RWPE1 (cell line): ENCODE measurements around the gene VWA8.
A peak's percentile ranks its signal among the peaks of the same experiment; 100 is the strongest.
"Not testable (repeated sequence)": the region's sequence is repeated elsewhere in the genome, so short reads cannot be mapped to it uniquely, and the experiment has no call there.

Source experiments
- CTCF ChIA-PET: fragments of 350-600 bp; sonication (Branson Sonifier 250); formaldehyde crosslinking; extraction: SDS; loops from one replicate; lab custom pipeline; 2021; lab: Yijun Ruan, JAX
- POLR2A ChIA-PET: fragments of 400-600 bp; formaldehyde crosslinking; extraction: SDS; loops from one replicate; lab custom pipeline; 2020; ENCODE audit warnings: antibody characterized with exemption; ENCODE audit not compliant: low non-redundant PET; lab: Yijun Ruan, JAX
- DNase-seq: peaks from one replicate; pipeline ENCODE4 v3.0.0; 2012; ENCODE audit warnings: low spot score
- H3K27ac ChIP-seq: fragments of 450-650 bp; 2 replicates; pipeline ENCODE4 v1.5.1; 2017
- CTCF ChIP-seq: fragments of 450-650 bp; conservative IDR thresholded peaks from 2 replicates; pipeline ENCODE4 v1.5.1; 2017; ENCODE audit warnings: low read depth, mild to moderate bottlenecking

Gene VWA8

GRCh38 chr13:41547251-41548000 is 413.5 kb downstream of the VWA8 start:
- H3K27ac ChIP-seq = no peak overlapping the region
- no peak for DNase-seq
- CTCF ChIA-PET = interaction anchor here (0.8 kb wide), 1 partner anchor 13 kb away, joined by 5 read pairs; no protein-coding TSS in a partner anchor
- POLR2A ChIA-PET = no interaction called here
- no peak for TF ChIP-seq CTCF

DNA sequence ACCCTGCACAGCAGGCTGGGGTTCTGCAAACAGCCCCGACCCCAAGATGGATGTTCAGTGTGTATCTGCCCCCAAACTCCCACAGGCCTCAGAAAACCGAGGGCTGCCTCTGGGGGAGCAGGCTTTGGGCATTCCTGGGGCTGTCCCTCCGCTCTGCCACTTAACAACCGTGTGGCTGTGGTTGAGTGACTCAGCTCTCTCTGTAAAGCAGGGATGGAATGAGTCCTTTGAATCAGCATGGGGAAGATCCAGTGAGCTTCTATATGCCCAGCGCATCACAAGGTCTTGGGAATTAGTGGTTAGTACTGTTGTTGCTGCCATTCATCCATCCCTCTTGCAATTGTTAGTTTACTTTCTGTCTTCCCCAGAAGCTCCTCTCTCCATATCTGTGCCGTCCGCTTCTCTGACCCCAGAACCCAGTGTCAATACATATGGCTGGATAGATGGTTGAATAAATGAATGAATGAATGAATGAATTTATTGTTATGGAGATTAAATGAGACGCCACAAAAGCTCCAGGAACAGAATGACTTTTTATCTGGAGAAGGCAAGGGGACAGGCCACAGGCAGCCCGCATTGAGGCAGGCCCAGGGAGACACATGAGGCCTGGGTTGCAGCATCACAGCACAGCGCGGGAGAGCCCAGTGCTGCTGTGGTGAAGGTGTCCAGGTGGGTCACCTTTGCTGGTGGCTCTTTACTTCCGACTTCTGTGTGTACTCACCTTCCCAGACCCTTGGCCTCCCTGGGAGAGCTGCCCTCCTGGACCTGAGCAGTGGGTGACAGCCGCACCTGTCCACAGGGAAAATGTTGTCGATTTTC is 414.3 kb downstream of the VWA8 start:
- ChIA-PET POLR2A (no interaction called here), CTCF (no interaction called here)
- no peak overlapping the region for H3K27ac ChIP-seq
- no peak for TF ChIP-seq CTCF
- DNase-seq = peak; percentile 55

GRCh38 chr13:41545432-41545707 is 415.5 kb downstream of the VWA8 start:
- CTCF ChIA-PET = no interaction called here

GRCh38 chr13:41543664-41544300 is 417.1 kb downstream of the VWA8 start:
- ChIA-PET CTCF (no interaction called here), POLR2A (no interaction called here)
- TF ChIP-seq CTCF = no peak
- no peak for DNase-seq
- H3K27ac ChIP-seq = no peak overlapping the region

More at GRCh38 chr13:41545432-41545707, 415.5 kb downstream of the VWA8 start:
- POLR2A ChIA-PET = no interaction called here
- DNase-seq = no peak
- H3K27ac ChIP-seq = no peak overlapping the region
- no peak for TF ChIP-seq CTCF

- POLR2A ChIA-PET, CTCF ChIA-PET, DNase-seq, H3K27ac ChIP-seq: not testable (repeated sequence)
Measured at GRCh38 chr13:41542799-41543198, 418.1 kb downstream of the VWA8 start.

- TF ChIP-seq CTCF = no peak
- POLR2A ChIA-PET = no interaction called here
- H3K27ac ChIP-seq = no peak overlapping the region
- CTCF ChIA-PET = no interaction called here
- DNase-seq = no peak
Measured at GRCh38 chr13:41542281-41542680, 418.6 kb downstream of the VWA8 start.
